ENCODE results near the gene ZBTB18. TPM values are rescaled to one million over a fixed set of nuclear protein-coding genes. Genes with fewer than 3 reads are reported as not detected.

Gene ZBTB18
- total and polyA plus RNA-seq, 2 of the 4 experiments (the other 2 are of a cell fraction), result 10.0 to 16.0 TPM

GRCh38 chr1:244041466-244042120, 9.5 kb upstream of the ZBTB18 start:
- H3K36me3 ChIP-seq (ENCODE audit: control insufficient read depth, insufficient read depth, low read length), result no peaks in the 10 kb centered on the region
- H4K91ac ChIP-seq (ENCODE audit: insufficient read depth, low read depth, low read length), result no peak overlapping the region
- WGBS, 2 experiments (ENCODE audit: extremely low coverage in 2 of 2, insufficient read length in 1 of 2), result 50% methylated on average over 1 of the region's 4 CpGs; no CpG with 5 or more reads in 1 of the 2 experiments
- no peak overlapping the region for H2BK20ac ChIP-seq (ENCODE audit: low read depth, low read length)
- no peak overlapping the region for H4K5ac ChIP-seq (ENCODE audit: low read depth, low read length)
- intact Hi-C loops (cut with micrococcal nuclease), result loop anchor here (10.0 kb wide), 2 partner anchors 393 to 567 kb away; no protein-coding TSS in a partner anchor
- no peaks in the 10 kb centered on the region for H3K4me1 ChIP-seq (ENCODE audit: control insufficient read depth, insufficient read depth, low read length)
- H2AK9ac ChIP-seq (replicated peaks; ENCODE audit: low read depth, low read length, poor library complexity), result no peak overlapping the region
- ATAC-seq (ENCODE audit: low read depth), result no peak
- no peak overlapping the region for H2AK5ac ChIP-seq (ENCODE audit: low read depth, low read length)
- H4K8ac ChIP-seq (ENCODE audit: low read depth in 2 of 2, low read length in 2 of 2), result no peak overlapping the region
- DNase-seq, result no peak
- no peak overlapping the region for H3K4ac ChIP-seq (ENCODE audit: low read depth, low read length)
- no peak overlapping the region for H3K4me2 ChIP-seq (ENCODE audit: low read depth, low read length)
- in situ Hi-C loops (cut with MboI; ENCODE audit: low sequenced_read_pairs), result no loop called here
- no peak overlapping the region for H3K18ac ChIP-seq (ENCODE audit: low read depth, low read length)
- no peaks in the 10 kb centered on the region for H3K9me3 ChIP-seq (ENCODE audit: control insufficient read depth, insufficient read depth, low read length)
- CTCF ChIA-PET, result no interaction called here
- no peak overlapping the region for H3K56ac ChIP-seq (ENCODE audit: extremely low read depth, insufficient read depth, low read length)
- no peak overlapping the region for H3K9ac ChIP-seq (ENCODE audit: low read depth, low read length)
- H3K79me1 ChIP-seq (ENCODE audit: low read depth in 1 of 2, low read length in 2 of 2), result no peaks in the 10 kb centered on the region
- no peaks in the 10 kb centered on the region for H4K20me1 ChIP-seq (ENCODE audit: insufficient read depth, low read length)
- no peak overlapping the region for H2BK120ac ChIP-seq (ENCODE audit: low read depth, low read length)
- BruUV-seq (replicated peaks), result no TSS peak
- no peak overlapping the region for H2AFZ ChIP-seq (replicated peaks; ENCODE audit: low read length, poor library complexity)
- dilution Hi-C loops (cut with HindIII; ENCODE audit: low sequenced_read_pairs, unreplicated experiment), result no loop called here
- no peak overlapping the region for H2BK5ac ChIP-seq (ENCODE audit: low read depth, low read length, poor library complexity, severe bottlenecking)
- no peak overlapping the region for H3K23ac ChIP-seq (ENCODE audit: low read depth, low read length)
- no peaks in the 10 kb centered on the region for H3K9me1 ChIP-seq (ENCODE audit: insufficient read depth, low read length)
- no peak for TF ChIP-seq MAFK (IDR thresholded peaks at IDR 0.05; ENCODE audit: low read depth, low read length)
- TF ChIP-seq CTCF (conservative IDR thresholded peaks at IDR 0.05; ENCODE audit: low read depth, low read length), result no peak
- TF ChIP-seq RCOR1 (IDR thresholded peaks at IDR 0.05; ENCODE audit: insufficient replicate concordance, low read length), result no peak
- H3K27me3 ChIP-seq (ENCODE audit: control insufficient read depth, insufficient read depth, low read length), result peaks cover 11% of the 10 kb centered on the region
- H3K4me3 ChIP-seq (ENCODE audit: insufficient read depth, low read depth, low read length), result no peak overlapping the region
- no peak overlapping the region for H3K27ac ChIP-seq (ENCODE audit: insufficient read depth, low read length)
- H3K14ac ChIP-seq (replicated peaks; ENCODE audit: low read depth, low read length), result no peak overlapping the region
- POLR2A ChIA-PET (ENCODE audit: unreplicated experiment), result no interaction called here
- no peak overlapping the region for H2BK15ac ChIP-seq (ENCODE audit: low read depth, low read length)

All from IMR-90 (cell line).